ENCODE data around the gene NOP14. TPM values are rescaled to one million over a fixed set of nuclear protein-coding genes. Genes with fewer than 3 reads are reported as not detected.
"Not testable (repeated sequence)": the region's sequence is repeated elsewhere in the genome, so short reads cannot be mapped to it uniquely, and the experiment has no call there.

Gene NOP14
- total RNA-seq, 1 experiment from 2014 or later = 50.1 TPM

DNA sequence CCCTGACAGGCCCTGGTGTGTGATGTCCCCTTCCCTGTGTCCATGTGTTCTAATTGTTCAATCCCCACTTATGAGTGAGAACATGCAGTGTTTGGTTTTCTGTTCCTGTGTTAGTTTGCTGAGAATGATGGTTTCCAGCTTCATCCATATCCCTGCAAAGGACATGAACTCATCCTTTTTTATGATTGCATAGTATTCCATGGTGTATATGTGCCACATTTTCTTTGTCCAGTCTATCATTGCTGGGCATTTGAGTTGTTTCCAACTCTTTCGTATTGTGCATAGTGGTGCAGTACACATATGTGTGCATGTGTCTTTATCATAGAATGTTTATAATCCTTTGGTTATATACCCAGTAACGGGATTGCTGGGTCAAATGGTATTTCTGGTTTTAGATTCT lies 46.5 kb downstream of the NOP14 start:
- H3K4me1 ChIP-seq (ENCODE audit: insufficient read depth, low read length); H3K23ac ChIP-seq (ENCODE audit: insufficient read length, low read depth, low read length); H2BK5ac ChIP-seq (ENCODE audit: insufficient read length, low read length); H3K27ac Mint-ChIP-seq; H3K4me1 Mint-ChIP-seq; H3K79me1 ChIP-seq (ENCODE audit: insufficient read depth, low read depth, low read length, poor library complexity, severe bottlenecking); H3K4ac ChIP-seq (ENCODE audit: low read depth, low read length); H4K91ac ChIP-seq (ENCODE audit: insufficient read length, low read depth, low read length); H2AFZ ChIP-seq (ENCODE audit: low read length); H4K20me1 ChIP-seq (ENCODE audit: control insufficient read depth, insufficient read depth, insufficient read length); H3K56ac ChIP-seq (ENCODE audit: insufficient read length, low read depth, low read length); DNase-seq; H4K8ac ChIP-seq (replicated peaks; ENCODE audit: insufficient read length, low read depth, low read length); H3K27me3 ChIP-seq (ENCODE audit: insufficient read depth, low read length); H2BK12ac ChIP-seq (ENCODE audit: insufficient read length, low read depth, low read length); H3K79me2 ChIP-seq (ENCODE audit: insufficient read depth, low read length); H2BK120ac ChIP-seq (ENCODE audit: low read depth, low read length, poor library complexity, severe bottlenecking); H3K23me2 ChIP-seq (ENCODE audit: insufficient read length, low read depth, low read length, poor library complexity, severe bottlenecking); H3K18ac ChIP-seq (ENCODE audit: insufficient read length, low read depth, low read length); H3K4me2 ChIP-seq (ENCODE audit: insufficient read depth, insufficient read length, low read length); H2BK20ac ChIP-seq (ENCODE audit: low read depth, low read length, poor library complexity, severe bottlenecking); H3K27me3 Mint-ChIP-seq (ENCODE audit: low read depth); H3T11ph ChIP-seq (ENCODE audit: low read length); H3K4me3 Mint-ChIP-seq; H4K5ac ChIP-seq (ENCODE audit: insufficient read length, low read depth, low read length); H2AK5ac ChIP-seq (ENCODE audit: insufficient read length, low read length); H3K27ac ChIP-seq (ENCODE audit: insufficient read length, low read depth, low read length); H2BK15ac ChIP-seq (ENCODE audit: low read depth, low read length); H3K9me3 ChIP-seq (ENCODE audit: control insufficient read depth, low read depth, low read length); H3K9ac ChIP-seq (ENCODE audit: extremely low read depth, insufficient read length, low read length); H3K14ac ChIP-seq (ENCODE audit: insufficient read depth, low read length): not testable (repeated sequence)
- peaks cover 71 to 96% (median 89%) of the 10 kb centered on the region in 3 experiments for H3K36me3 Mint-ChIP-seq (ENCODE audit: insufficient read depth in 1 of 3, low read depth in 3 of 3)
- no CpG with 5 or more reads among the region's 2 CpGs for WGBS (ENCODE audit: extremely low coverage, insufficient read length, low lambda C conversion rate)
- H3K9me3 Mint-ChIP-seq = peaks cover 37 to 45% of the 10 kb centered on the region in 2 experiments

Data from H9 (cell line).